Activated CD8-positive, alpha-beta T cell treated with anti-CD3 and anti-CD28 coated beads for 36 hours (primary cell): ENCODE measurements around the gene TNFRSF19. TPM values are rescaled to one million over a fixed set of nuclear protein-coding genes. Genes with fewer than 3 reads are reported as not detected.

Experiments
- ATAC-seq: fragments of 200-7000 bp; cut with Tn5 transposase; one replicate; pipeline ENCODE4 v1.10.0; 2021; ENCODE audit warnings: mild to moderate bottlenecking, moderate library complexity
- CTCF ChIA-PET: fragments of 350-600 bp; sonication (Branson Sonifier 250); formaldehyde crosslinking; loops from one replicate; lab custom pipeline; 2021; ENCODE audit warnings: antibody characterized with exemption; lab: Charles Lee
- POLR2A ChIA-PET: fragments of 350-600 bp; sonication (Branson Sonifier 250); formaldehyde crosslinking; loops from one replicate; lab custom pipeline; 2021; ENCODE audit warnings: antibody characterized with exemption; lab: Charles Lee
- DNase-seq: peaks from one replicate; pipeline ENCODE4 v3.0.0-alpha.2; 2020
- H3K27ac Mint-ChIP-seq: one replicate; pipeline ENCODE4 v1.8.0; 2021; ENCODE audit warnings: mild to moderate bottlenecking, mixed read lengths
- H3K27me3 Mint-ChIP-seq: one replicate; pipeline ENCODE4 v1.8.0; 2021; ENCODE audit warnings: mixed read lengths
- H3K36me3 Mint-ChIP-seq: one replicate; pipeline ENCODE4 v1.8.0; 2021; ENCODE audit warnings: low read depth, mixed read lengths
- H3K4me1 Mint-ChIP-seq: one replicate; pipeline ENCODE4 v1.8.0; 2021; ENCODE audit warnings: low read depth, mixed read lengths
- H3K4me3 Mint-ChIP-seq: one replicate; pipeline ENCODE4 v1.8.0; 2021; ENCODE audit warnings: mild to moderate bottlenecking, moderate library complexity, mixed read lengths
- H3K9me3 Mint-ChIP-seq: one replicate; pipeline ENCODE4 v1.8.0; 2021; ENCODE audit warnings: mixed read lengths
- CTCF ChIP-seq: fragments of 200-600 bp; IDR thresholded peaks from one replicate; pipeline ENCODE4 v1.8.0; 2022; ENCODE audit warnings: antibody characterized with exemption, mild to moderate bottlenecking
- intact Hi-C: fragments of 100-400 bp; cut with micrococcal nuclease; formaldehyde crosslinking; loops from one replicate; pipeline ENCODE4 v1.10.0; 2022
- total RNA-seq, 2 experiments: library from RNA; stranded (reverse); gene quantifications; one replicate each; pipeline ENCODE4 v1.2.3, GENCODE V29; 2021

The TNFRSF19 gene
- total RNA-seq, 2 experiments from 2014 or later: not detected

DNA sequence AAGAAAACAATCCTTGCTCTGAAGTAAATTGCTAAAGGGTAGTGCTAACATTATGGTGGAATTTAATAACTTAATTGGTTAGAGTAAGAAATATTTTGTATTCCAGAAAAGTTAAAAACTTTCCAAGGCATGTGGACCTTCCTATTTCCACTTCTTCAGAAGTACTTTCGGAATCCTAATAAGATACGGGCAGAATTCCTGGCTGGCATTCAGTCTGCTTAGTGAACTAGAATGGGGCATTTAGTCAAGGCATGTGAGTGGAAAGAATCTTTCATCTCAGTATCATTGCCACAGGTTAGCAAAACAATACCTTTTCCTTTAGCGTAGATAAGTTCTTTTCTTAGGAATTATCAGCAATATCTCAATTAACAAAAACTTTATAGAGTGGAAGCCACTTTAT is 85.1 kb downstream of the TNFRSF19 start:
- no peaks in the 10 kb centered on the region for H3K9me3 Mint-ChIP-seq
- no peaks in the 10 kb centered on the region for H3K36me3 Mint-ChIP-seq
- DNase-seq: no peak
- H3K27ac Mint-ChIP-seq: no peak overlapping the region
- H3K4me1 Mint-ChIP-seq: peaks cover 4% of the 10 kb centered on the region
- peaks cover 12% of the 10 kb centered on the region for H3K27me3 Mint-ChIP-seq
- ATAC-seq: no peak
- H3K4me3 Mint-ChIP-seq: no peak overlapping the region
- ChIA-PET POLR2A (no interaction called here), CTCF (interaction anchor here (0.8 kb wide), 1 partner anchor 26 kb away, joined by 3 read pairs; no protein-coding TSS in a partner anchor)
- no peak for TF ChIP-seq CTCF
- intact Hi-C loops: no loop called here

GRCh38 chr13:23656637-23657371 is 86.6 kb downstream of the TNFRSF19 start:
- H3K9me3 Mint-ChIP-seq: no peaks in the 10 kb centered on the region
- H3K4me1 Mint-ChIP-seq: peaks cover 4% of the 10 kb centered on the region
- ChIA-PET CTCF (interaction anchor here (0.7 kb wide), 1 partner anchor 31 kb away, joined by 3 read pairs; no protein-coding TSS in a partner anchor), POLR2A (no interaction called here)
- no peak for TF ChIP-seq CTCF
- H3K36me3 Mint-ChIP-seq: no peaks in the 10 kb centered on the region
- H3K27ac Mint-ChIP-seq: no peak overlapping the region
- DNase-seq (no peak), ATAC-seq (no peak)
- peaks cover 8% of the 10 kb centered on the region for H3K27me3 Mint-ChIP-seq
- no peak overlapping the region for H3K4me3 Mint-ChIP-seq
- intact Hi-C loops: no loop called here

DNA sequence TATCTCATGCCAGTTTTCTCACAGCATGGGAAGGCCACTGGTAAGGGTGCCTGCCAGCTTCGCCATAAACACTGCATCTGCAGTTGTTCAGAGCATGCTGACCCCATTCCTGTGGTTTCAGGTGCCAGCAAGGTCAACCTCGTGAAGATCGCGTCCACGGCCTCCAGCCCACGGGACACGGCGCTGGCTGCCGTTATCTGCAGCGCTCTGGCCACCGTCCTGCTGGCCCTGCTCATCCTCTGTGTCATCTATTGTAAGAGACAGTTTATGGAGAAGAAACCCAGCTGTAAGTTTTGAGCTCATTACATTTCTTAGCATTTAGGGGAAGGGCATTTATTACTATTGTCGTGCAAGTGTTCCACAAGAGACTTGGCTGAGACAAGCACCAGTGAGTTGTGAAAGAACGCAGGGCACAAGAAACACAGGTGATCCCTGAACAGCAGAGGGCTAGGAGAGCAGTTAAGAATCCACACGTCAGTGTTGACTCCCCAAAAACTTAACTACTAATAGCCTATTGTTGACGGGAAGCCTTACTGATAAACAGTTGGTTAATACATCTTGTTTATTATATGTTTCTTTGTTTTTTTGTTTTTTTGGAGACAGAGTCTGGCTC is 88.8 kb downstream of the TNFRSF19 start:
- H3K9me3 Mint-ChIP-seq: no peaks in the 10 kb centered on the region
- no peak overlapping the region for H3K27ac Mint-ChIP-seq
- H3K27me3 Mint-ChIP-seq: peaks cover 3% of the 10 kb centered on the region
- ChIA-PET CTCF (no interaction called here), POLR2A (interaction anchor here (1.1 kb wide), 1 partner anchor 9 kb away, joined by 3 read pairs; no protein-coding TSS in a partner anchor)
- TF ChIP-seq CTCF: no peak
- ATAC-seq (no peak), DNase-seq (no peak)
- H3K4me1 Mint-ChIP-seq: no peaks in the 10 kb centered on the region
- no peak overlapping the region for H3K4me3 Mint-ChIP-seq
- no peaks in the 10 kb centered on the region for H3K36me3 Mint-ChIP-seq
- intact Hi-C loops: no loop called here

DNA sequence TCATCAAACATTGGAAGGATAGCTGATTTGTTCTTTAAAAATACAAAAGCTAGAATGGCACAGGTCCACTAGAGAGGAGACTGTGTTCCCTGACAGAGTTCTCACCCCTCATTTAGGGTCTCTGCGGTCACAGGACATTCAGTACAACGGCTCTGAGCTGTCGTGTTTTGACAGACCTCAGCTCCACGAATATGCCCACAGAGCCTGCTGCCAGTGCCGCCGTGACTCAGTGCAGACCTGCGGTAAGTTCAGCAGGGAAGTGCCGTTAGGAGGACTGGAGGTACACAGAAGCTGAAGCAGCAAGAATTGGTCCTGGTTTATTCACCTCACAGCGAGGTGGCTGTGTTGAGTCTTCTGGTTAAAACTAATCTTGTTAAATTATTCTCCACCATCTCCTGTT is 90.0 kb downstream of the TNFRSF19 start:
- no peak overlapping the region for H3K27ac Mint-ChIP-seq
- no peaks in the 10 kb centered on the region for H3K4me1 Mint-ChIP-seq
- CTCF ChIA-PET: no interaction called here
- H3K36me3 Mint-ChIP-seq: no peaks in the 10 kb centered on the region
- intact Hi-C loops: no loop called here
- no peak for TF ChIP-seq CTCF
- ATAC-seq: no peak
- POLR2A ChIA-PET: no interaction called here
- DNase-seq: no peak
- H3K9me3 Mint-ChIP-seq: no peaks in the 10 kb centered on the region
- no peak overlapping the region for H3K4me3 Mint-ChIP-seq
- peaks cover 3% of the 10 kb centered on the region for H3K27me3 Mint-ChIP-seq

DNA sequence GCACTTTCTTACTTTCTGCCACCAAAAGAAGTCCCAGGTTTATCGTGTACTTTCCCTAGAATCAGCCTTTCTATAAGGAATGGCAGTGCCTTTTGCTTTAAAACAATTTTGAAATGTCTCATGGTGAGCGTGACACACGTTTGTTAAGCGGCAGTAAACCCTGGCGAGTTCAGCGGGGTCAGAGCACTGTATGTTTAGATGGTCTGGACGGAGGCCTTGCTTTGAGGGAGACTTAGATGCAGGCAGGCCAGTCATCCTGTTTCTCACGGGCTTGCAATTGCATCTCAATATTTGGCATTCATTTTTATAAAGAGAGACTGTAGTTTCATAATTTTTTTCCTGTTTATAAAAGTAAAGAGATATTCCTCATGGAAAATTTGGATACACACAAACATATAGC is 96.4 kb downstream of the TNFRSF19 start:
- no peak for ATAC-seq
- POLR2A ChIA-PET: no interaction called here
- Mint-ChIP-seq H3K4me1 (no peaks in the 10 kb centered on the region), H3K9me3 (no peaks in the 10 kb centered on the region), H3K27me3 (peaks cover 3% of the 10 kb centered on the region), H3K27ac (no peak overlapping the region), H3K36me3 (no peaks in the 10 kb centered on the region), H3K4me3 (no peak overlapping the region)
- no peak for DNase-seq
- CTCF ChIA-PET: interaction anchor here (1.3 kb wide), 1 partner anchor 42 kb away, joined by 3 read pairs; no protein-coding TSS in a partner anchor
- no peak for TF ChIP-seq CTCF
- intact Hi-C loops: no loop called here
